NCI-H460 (cell line): ENCODE data around the gene SNX27. TPM values are rescaled to one million over a fixed set of nuclear protein-coding genes. Genes with fewer than 3 reads are reported as not detected.
A peak's percentile ranks its signal among the peaks of the same experiment; 100 is the strongest.

Experiments
- DNase-seq: peaks from one replicate; pipeline ENCODE4 v3.0.0-alpha.2; 2016; ENCODE audit warnings: low read depth; ENCODE audit errors: extremely low read depth
- polyA plus RNA-seq: library from polyadenylated mRNA; depleted of rRNA; stranded (reverse); fragments of >200 nt; gene quantifications from 2 replicates; pipeline ENCODE4 v1.2.3, GENCODE V29; 2014; cell fraction: nucleus; rRNA removed
- total RNA-seq: library from RNA; depleted of rRNA; stranded (reverse); fragments of >200 nt; shearing (Covaris generic); gene quantifications from 2 replicates; pipeline ENCODE4 v1.2.3, GENCODE V29; 2014; rRNA removed

Gene SNX27
- 29.6 and 32.2 TPM in 2 replicates for total RNA-seq
- polyA plus RNA-seq = 20.3 and 20.4 TPM in 2 replicates

- DNase-seq = peak; percentile 95
Measured at GRCh38 chr1:151611832-151612500, at the start of gene SNX27. TSS of gene SNX27 (plus strand) at chr1:151612050. CDS start at chr1:151612202, 152 bp downstream.

GRCh38 chr1:151562661-151563060, 49.2 kb upstream of the SNX27 start:
- DNase-seq = no peak

- no peak for DNase-seq
Measured at GRCh38 chr1:151563376-151563775, 48.5 kb upstream of the SNX27 start.

GRCh38 chr1:151565502-151566189, 46.2 kb upstream of the SNX27 start:
- no peak for DNase-seq

- DNase-seq = no peak
Measured at GRCh38 chr1:151568626-151569088, 43.2 kb upstream of the SNX27 start.

- DNase-seq = no peak
Measured at GRCh38 chr1:151570819-151571218, 41.0 kb upstream of the SNX27 start.

GRCh38 chr1:151574575-151575529, 37.0 kb upstream of the SNX27 start:
- peak; percentile 44 for DNase-seq

GRCh38 chr1:151577173-151577572, 34.7 kb upstream of the SNX27 start:
- no peak for DNase-seq

GRCh38 chr1:151578941-151579340, 32.9 kb upstream of the SNX27 start:
- DNase-seq = no peak

GRCh38 chr1:151579436-151580225, 32.2 kb upstream of the SNX27 start:
- DNase-seq = no peak

- DNase-seq = no peak
Measured at GRCh38 chr1:151581451-151581850, 30.4 kb upstream of the SNX27 start.

GRCh38 chr1:151581921-151582320, 29.9 kb upstream of the SNX27 start:
- DNase-seq = no peak

- DNase-seq = no peak
Measured at GRCh38 chr1:151583796-151584195, 28.1 kb upstream of the SNX27 start.

- no peak for DNase-seq
Measured at GRCh38 chr1:151584278-151584677, 27.6 kb upstream of the SNX27 start.

- DNase-seq = no peak
Measured at GRCh38 chr1:151584780-151585179, 27.1 kb upstream of the SNX27 start.

GRCh38 chr1:151585622-151586021, 26.2 kb upstream of the SNX27 start:
- no peak for DNase-seq

GRCh38 chr1:151590961-151591360, 20.9 kb upstream of the SNX27 start:
- DNase-seq = no peak

- no peak for DNase-seq
Measured at GRCh38 chr1:151593730-151594129, 18.1 kb upstream of the SNX27 start.

GRCh38 chr1:151594143-151594625, 17.7 kb upstream of the SNX27 start:
- peak; percentile 66 for DNase-seq
